Transverse colon (tissue), 4 donors: Measurements from ENCODE around the gene RETN. TPM values are rescaled to one million over a fixed set of nuclear protein-coding genes. Genes with fewer than 3 reads are reported as not detected.

Experiments
- DNase-seq: peaks from one replicate; pipeline ENCODE4 v3.0.0-alpha.2; 2019
- H3K27ac ChIP-seq, 4 donors: fragments of 200-600 bp; sonication (generic); 2 replicates each; pipeline ENCODE4 v1.5.1; 2016 to 2018; ENCODE audit warnings: inconsistent platforms in 4 of 4
- H3K27me3 ChIP-seq: fragments of 200-600 bp; sonication (generic); 2 replicates; pipeline ENCODE4 v1.5.1; 2017; ENCODE audit warnings: inconsistent platforms
- H3K36me3 ChIP-seq, 4 donors: fragments of 200-600 bp; sonication (generic); 2 replicates each; pipeline ENCODE4 v1.5.1; 2017 to 2019; ENCODE audit warnings: inconsistent platforms in 4 of 4
- H3K4me1 ChIP-seq, 4 donors: fragments of 200-600 bp; sonication (generic); 2 replicates each; pipeline ENCODE4 v1.5.1; 2017 to 2020; ENCODE audit warnings: inconsistent platforms in 4 of 4
- H3K4me3 ChIP-seq, 4 donors: fragments of 200-600 bp; sonication (generic); 1 replicate in 1 of 4; 2 replicates in 3 of 4; pipeline versions ENCODE4 v1.5.1 to v1.6.1; 2017 to 2019; ENCODE audit warnings: inconsistent platforms in 4 of 4
- H3K9me3 ChIP-seq, 2 donors: fragments of 200-600 bp; sonication (generic); 2 replicates each; pipeline ENCODE4 v1.5.1; 2017 to 2019; ENCODE audit warnings: inconsistent platforms in 2 of 2
- CTCF ChIP-seq, 5 experiments: fragments of 200-600 bp in 3 of 5; fragments of 450-650 bp in 2 of 5; sonication (generic) in 3 of 5; IDR thresholded peaks; 1 replicate in 2 of 5; 2 replicates in 3 of 5; pipeline ENCODE4 v1.5.1; 2016 to 2017; ENCODE audit warnings: antibody characterized with exemption in 5 of 5, inconsistent platforms in 3 of 5, mild to moderate bottlenecking in 2 of 5, moderate library complexity in 1 of 5
- EP300 ChIP-seq: sonication (generic); formaldehyde crosslinking; IDR thresholded peaks from one replicate; pipeline ENCODE4 v1.6.1; 2017; ENCODE audit warnings: antibody characterized with exemption, low read depth
- POLR2A ChIP-seq: fragments of 450-650 bp; IDR thresholded peaks from one replicate; pipeline ENCODE4 v1.6.1; 2016; ENCODE audit warnings: antibody characterized with exemption, mild to moderate bottlenecking, moderate library complexity
- POLR2AphosphoS5 ChIP-seq, 3 donors: sonication (generic); formaldehyde crosslinking; IDR thresholded peaks; one replicate each; pipeline ENCODE4 v1.6.1; 2016; ENCODE audit warnings: antibody characterized with exemption in 3 of 3
- WGBS, 2 donors: methylation state at CpG; one replicate each; pipeline ENCODE4 v1.1.5; 2018; ENCODE audit warnings: low coverage in 1 of 2; 5-methylcytosine and 5-hydroxymethylcytosine counted together
- in situ Hi-C, 4 donors: fragments of 200-750 bp; cut with MboI; loops; one replicate each; pipeline versions ENCODE4 v1.15.0 to v1.15.1; 2017; ENCODE audit warnings: low sequenced_read_pairs in 3 of 4, low pct_ligation_motif_present in 1 of 4, low pct_unique_long_range_greater_than_20kb in 1 of 4
- intact Hi-C: fragments of 100-400 bp; cut with DNase I; formaldehyde crosslinking; loops from one replicate; pipeline ENCODE4 v1.15.1; 2023; ENCODE audit warnings: low total_unique reads
- total RNA-seq, 4 donors: library from RNA; depleted of rRNA; stranded (reverse); fragments of >200 nt; gene quantifications; one replicate each; pipeline ENCODE4 v1.1.0, GENCODE V29; 2016

The RETN gene
- total RNA-seq, 4 donors from 2014 or later = not detected

- peak overlapping the region; percentile 83 to 93 (median 88) for H3K27ac ChIP-seq
- 78 to 80% methylated on average over 1 to 16 of the region's 16 CpGs for WGBS, 2 donors
- intact Hi-C loops = no loop called here
- H3K36me3 ChIP-seq = no peaks in the 10 kb centered on the region
- in situ Hi-C loops = no loop called here
- H3K27me3 ChIP-seq = peaks cover 11% of the 10 kb centered on the region
- no peak for TF ChIP-seq POLR2AphosphoS5 (IDR thresholded peaks at IDR 0.05)
- TF ChIP-seq CTCF (IDR thresholded peaks at IDR 0.05) = no peak
- no peak for TF ChIP-seq POLR2A
- TF ChIP-seq EP300 = no peak
- no peak for DNase-seq
- peaks cover 0 to 8% (median 5%) of the 10 kb centered on the region in 4 donors for H3K4me1 ChIP-seq
- peak overlapping the region in 1 of 4 donors; percentile 80 for H3K4me3 ChIP-seq
- H3K9me3 ChIP-seq = no peaks in the 10 kb centered on the region
Measured at GRCh38 chr19:7636317-7636690, 32.5 kb upstream of the RETN start.

- peak within 1 kb of the TSS; percentile 83 to 93 (median 88) for H3K27ac ChIP-seq
- WGBS, 2 donors = 10% methylated on average over 26 of the region's 61 CpGs; no CpG with 5 or more reads in 1 of the 2 donors
- no peaks in the 10 kb centered on the region for H3K9me3 ChIP-seq
- DNase-seq = peak; percentile 93
- no peaks in the 10 kb centered on the region for H3K36me3 ChIP-seq
- in situ Hi-C loops (no loop called here), intact Hi-C loops (no loop called here)
- peak within 1 kb of the TSS; percentile 49 to 80 (median 66) for H3K4me3 ChIP-seq
- H3K27me3 ChIP-seq = peaks cover 11% of the 10 kb centered on the region
- TF ChIP-seq POLR2A (peak; percentile 81), POLR2AphosphoS5 (IDR thresholded peaks at IDR 0.05) (peak; percentile 50 to 92 (median 87)), EP300 (no peak), CTCF (IDR thresholded peaks at IDR 0.05) (peak; percentile 13 to 75 (median 28))
- H3K4me1 ChIP-seq = peaks cover 0 to 8% (median 5%) of the 10 kb centered on the region in 4 donors
Measured at GRCh38 chr19:7636691-7637373, 32.0 kb upstream of the RETN start, which contains the start of gene STXBP2. Gene STXBP2, plus strand, starts transcription at chr19:7637110. Its CDS starts 40 bp downstream, at chr19:7637150.

GRCh38 chr19:7637374-7638256 lies 31.2 kb upstream of the RETN start:
- H3K9me3 ChIP-seq = no peaks in the 10 kb centered on the region
- no peaks in the 10 kb centered on the region for H3K36me3 ChIP-seq
- intact Hi-C loops = no loop called here
- 37% methylated on average over 21 of the region's 30 CpGs; no CpG with 5 or more reads in 1 of the 2 donors for WGBS, 2 donors
- TF ChIP-seq EP300 (no peak), POLR2A (no peak)
- peak overlapping the region; percentile 49 to 80 (median 66) for H3K4me3 ChIP-seq
- peaks cover 11% of the 10 kb centered on the region for H3K27me3 ChIP-seq
- peak; percentile 59 for DNase-seq
- H3K4me1 ChIP-seq = peaks cover 0 to 8% (median 5%) of the 10 kb centered on the region in 4 donors
- H3K27ac ChIP-seq = peak overlapping the region; percentile 83 to 93 (median 88)
- in situ Hi-C loops = no loop called here

- no peak overlapping the region for H3K4me3 ChIP-seq
- no peak for TF ChIP-seq POLR2AphosphoS5 (IDR thresholded peaks at IDR 0.05)
- TF ChIP-seq EP300 = no peak
- no peak for TF ChIP-seq CTCF (IDR thresholded peaks at IDR 0.05)
- TF ChIP-seq POLR2A = no peak
Measured at GRCh38 chr19:7638802-7639465, 29.9 kb upstream of the RETN start.

More at GRCh38 chr19:7638802-7639465, 29.9 kb upstream of the RETN start:
- peaks cover 11% of the 10 kb centered on the region for H3K27me3 ChIP-seq
- no peaks in the 10 kb centered on the region for H3K9me3 ChIP-seq
- H3K27ac ChIP-seq = no peak overlapping the region
- intact Hi-C loops (no loop called here), in situ Hi-C loops (no loop called here)
- H3K36me3 ChIP-seq = no peaks in the 10 kb centered on the region
- H3K4me1 ChIP-seq = peaks cover 0 to 8% (median 5%) of the 10 kb centered on the region in 4 donors
- WGBS, 2 donors = 81% methylated on average over 12 of the region's 12 CpGs; no CpG with 5 or more reads in 1 of the 2 donors
- DNase-seq = no peak
